C4-2B (cell line): ENCODE results near the gene RPS6KA3.

Source experiments
- H3K27ac ChIP-seq: fragments of 450-650 bp; 2 replicates; pipeline ENCODE4 v1.5.1; 2017
- ZFX ChIP-seq: fragments of 450-650 bp; IDR thresholded peaks from 2 replicates; pipeline ENCODE4 v1.6.1; 2017
- TF ChIP-seq, protein P1 (sequence below): fragments of 450-650 bp; conservative IDR thresholded peaks from 2 replicates; pipeline ENCODE4 v1.5.1; 2017; ENCODE audit warnings: mild to moderate bottlenecking

RPS6KA3 gene

DNA sequence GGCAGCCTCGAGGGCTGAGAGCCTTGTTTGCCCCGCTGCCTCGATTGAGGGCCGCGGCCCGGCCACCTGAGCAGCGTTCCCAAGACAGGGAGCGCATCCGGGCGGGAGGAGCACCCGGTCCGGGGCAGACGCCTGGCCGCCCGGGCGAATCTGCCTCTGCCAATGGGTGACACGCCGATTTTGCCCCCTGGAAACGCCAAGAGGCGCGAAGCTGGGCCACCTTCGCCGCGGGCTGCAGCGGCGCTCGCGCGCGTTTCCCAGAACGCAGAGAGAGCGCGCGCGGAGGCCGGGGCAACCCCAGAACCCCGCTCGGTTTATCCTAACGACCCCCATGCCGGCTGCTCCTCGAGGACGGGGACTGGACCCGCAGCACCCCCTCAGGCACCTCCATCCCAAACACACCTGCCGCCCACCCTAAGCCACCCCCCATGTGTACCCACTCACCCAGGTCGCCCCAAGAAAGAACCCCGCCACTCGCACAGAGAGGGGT lies 150.6 kb downstream of the RPS6KA3 start:
- no peak overlapping the region for H3K27ac ChIP-seq
- TF ChIP-seq ZFX, result no peak
- TF ChIP-seq, protein P1, sequence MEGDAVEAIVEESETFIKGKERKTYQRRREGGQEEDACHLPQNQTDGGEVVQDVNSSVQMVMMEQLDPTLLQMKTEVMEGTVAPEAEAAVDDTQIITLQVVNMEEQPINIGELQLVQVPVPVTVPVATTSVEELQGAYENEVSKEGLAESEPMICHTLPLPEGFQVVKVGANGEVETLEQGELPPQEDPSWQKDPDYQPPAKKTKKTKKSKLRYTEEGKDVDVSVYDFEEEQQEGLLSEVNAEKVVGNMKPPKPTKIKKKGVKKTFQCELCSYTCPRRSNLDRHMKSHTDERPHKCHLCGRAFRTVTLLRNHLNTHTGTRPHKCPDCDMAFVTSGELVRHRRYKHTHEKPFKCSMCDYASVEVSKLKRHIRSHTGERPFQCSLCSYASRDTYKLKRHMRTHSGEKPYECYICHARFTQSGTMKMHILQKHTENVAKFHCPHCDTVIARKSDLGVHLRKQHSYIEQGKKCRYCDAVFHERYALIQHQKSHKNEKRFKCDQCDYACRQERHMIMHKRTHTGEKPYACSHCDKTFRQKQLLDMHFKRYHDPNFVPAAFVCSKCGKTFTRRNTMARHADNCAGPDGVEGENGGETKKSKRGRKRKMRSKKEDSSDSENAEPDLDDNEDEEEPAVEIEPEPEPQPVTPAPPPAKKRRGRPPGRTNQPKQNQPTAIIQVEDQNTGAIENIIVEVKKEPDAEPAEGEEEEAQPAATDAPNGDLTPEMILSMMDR, result no peak

DNA sequence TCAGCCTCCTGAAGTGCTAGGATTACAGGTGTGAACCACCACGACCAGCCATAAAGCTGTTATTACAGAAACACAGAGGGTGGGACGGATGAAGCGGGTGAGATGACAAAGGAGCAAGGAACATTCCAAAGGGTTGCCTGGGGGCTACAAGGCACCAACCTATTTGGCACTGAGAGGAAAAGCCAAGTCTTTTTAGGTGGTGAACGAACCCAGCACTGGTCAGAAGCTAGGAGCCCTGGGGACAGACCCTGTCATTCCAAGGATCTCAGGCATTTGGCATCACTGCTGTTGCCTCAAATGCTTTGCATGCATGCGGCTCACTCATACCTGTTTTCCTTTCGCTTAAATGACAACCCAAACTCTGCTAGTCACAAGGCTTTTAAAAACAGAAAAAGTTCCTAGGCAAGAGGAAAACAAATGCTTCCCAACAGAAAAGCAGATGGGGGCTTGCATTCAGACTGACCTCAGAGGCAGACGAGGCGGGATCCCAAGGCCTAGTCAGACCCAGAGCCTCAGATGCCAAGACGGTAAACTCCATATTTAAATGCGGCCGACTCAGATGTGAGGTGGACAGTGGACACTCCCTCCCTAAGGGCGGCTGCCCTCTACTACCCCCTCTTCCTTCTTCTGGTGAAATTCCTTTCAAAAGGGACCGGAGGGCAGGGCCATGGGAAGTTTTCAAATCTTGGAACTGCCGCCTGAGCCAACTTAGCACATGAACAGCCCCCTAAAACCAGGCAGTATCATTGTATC lies 154.5 kb downstream of the RPS6KA3 start:
- no peak overlapping the region for H3K27ac ChIP-seq
- TF ChIP-seq, protein P1, result no peak
- TF ChIP-seq ZFX, result no peak

DNA sequence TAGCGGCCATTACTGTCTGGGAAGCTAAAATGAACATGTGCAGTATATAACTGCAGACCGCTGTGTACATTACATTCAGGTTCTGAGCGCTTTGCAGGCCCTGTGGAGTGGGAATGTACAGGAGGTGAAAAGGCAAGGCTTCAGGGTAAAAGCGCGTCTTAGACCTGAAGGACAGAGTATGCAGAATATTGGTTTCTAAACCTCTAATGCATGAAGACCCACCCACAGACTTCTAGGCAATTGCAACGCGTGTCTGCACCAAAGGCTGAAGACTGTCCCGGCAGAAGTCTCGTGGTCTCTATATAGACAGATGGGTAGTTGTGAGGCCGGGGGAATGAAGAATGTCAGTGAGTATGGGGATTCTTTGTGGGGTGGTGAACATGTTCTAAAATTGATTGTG lies 155.4 kb downstream of the RPS6KA3 start:
- no peak overlapping the region for H3K27ac ChIP-seq
- no peak for TF ChIP-seq ZFX
- TF ChIP-seq, protein P1, result no peak

DNA sequence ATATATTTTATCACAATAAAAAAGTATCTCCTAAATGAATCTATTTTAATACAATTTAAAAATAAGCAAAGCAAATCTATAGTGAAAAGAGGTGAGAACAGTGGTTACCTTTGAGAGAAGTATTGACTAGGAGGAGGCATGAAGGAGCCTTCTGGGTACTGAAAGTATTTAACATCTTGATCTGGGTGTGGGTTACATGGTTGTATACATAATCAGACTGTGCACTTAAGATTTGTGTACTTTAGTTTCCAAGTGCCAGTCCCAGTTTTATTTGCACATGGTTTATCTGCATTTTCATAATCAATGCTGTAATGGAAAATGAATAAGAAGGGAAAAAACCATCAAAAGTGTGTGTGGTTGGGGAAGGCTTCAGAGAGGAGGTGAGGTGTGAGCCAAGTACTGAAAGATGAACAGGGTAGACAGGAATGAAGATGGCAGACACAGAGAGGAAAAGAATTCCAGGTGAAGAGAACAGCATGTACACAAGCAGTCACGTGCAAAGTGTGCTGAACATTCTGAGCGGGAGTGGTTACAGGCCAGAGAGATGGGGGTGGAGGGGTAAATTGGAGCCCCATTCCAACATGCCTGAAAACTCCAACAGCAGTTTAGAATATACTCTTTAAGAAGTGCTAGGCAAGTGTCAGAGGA lies 164.7 kb downstream of the RPS6KA3 start:
- TF ChIP-seq, protein P1, result no peak
- no peak overlapping the region for H3K27ac ChIP-seq
